ENCODE measurements around the gene VAT1. TPM values are rescaled to one million over a fixed set of nuclear protein-coding genes. Genes with fewer than 3 reads are reported as not detected.
A peak's percentile ranks its signal among the peaks of the same experiment; 100 is the strongest.

The VAT1 gene
- total and polyA plus RNA-seq, 2 of the 13 experiments (the other 11 are each of a cell fraction or from before 2014, with no cell fraction given) = 143 to 205 TPM

- no peaks in the 10 kb centered on the region for H4K20me1 ChIP-seq (ENCODE audit: insufficient read depth, low read length)
- ChIA-PET POLR2A (interaction anchor here (0.7 to 2.3 kb wide), 25 partner anchors 11 to 299 kb away, joined by 3 to 19 read pairs (median 6); partner anchors contain the start of genes BRCA1, NBR1, RPL27 and TMEM106A), CTCF (ENCODE audit: low intra/inter-chr PET ratio, low total read pairs) (no interaction called here)
- intact Hi-C loops (cut with micrococcal nuclease; ENCODE audit: unreplicated experiment) = loop anchor here (2.0 to 10.0 kb wide), 2 partner anchors 40 to 46 kb away; no protein-coding TSS in a partner anchor
- H2AFZ ChIP-seq (ENCODE audit: low read length) = no peak overlapping the region
- 40% methylated on average over 6 of the region's 6 CpGs for WGBS (ENCODE audit: low lambda C conversion rate)
- no peaks in the 10 kb centered on the region for H3K9me3 ChIP-seq (ENCODE audit: low read length)
- H3K27ac ChIP-seq (ENCODE audit: extremely low read length, insufficient read depth, low read length) = peak overlapping the region; percentile 79
- BruUV-seq (replicated peaks) = no TSS peak
- DNase-seq (ENCODE audit: low spot score) (peak; percentile 90), ATAC-seq (peak; percentile 99), FAIRE-seq (peak; percentile 97)
- peaks cover 22% of the 10 kb centered on the region for H3K4me1 ChIP-seq (ENCODE audit: insufficient read depth, low read length)
- H3K4me2 ChIP-seq (ENCODE audit: low read depth, low read length) = peak overlapping the region; percentile 67
- peak overlapping the region; percentile 35; the same call in 1 of the 2 replicates for H3K9ac ChIP-seq (ENCODE audit: insufficient read depth, low read depth, low read length)
- H3K79me2 ChIP-seq (ENCODE audit: insufficient read depth, low read length) = no peaks in the 10 kb centered on the region
- peaks cover 3 to 9% of the 10 kb centered on the region in 2 experiments; a peak in 3 of 5 replicates for H3K36me3 ChIP-seq (replicated peaks in 1 of 2; ENCODE audit: control insufficient read depth in 1 of 2, insufficient read depth in 2 of 2, low read length in 2 of 2)
- peak overlapping the region in 2 of 3 experiments; percentile 19 to 21; a peak in 2 of 6 replicates for H3K4me3 ChIP-seq (replicated peaks in 1 of 3; ENCODE audit: insufficient read depth in 1 of 3, low read depth in 2 of 3, low read length in 3 of 3)
- H3K27me3 ChIP-seq (ENCODE audit: control insufficient read depth in 1 of 2, insufficient read depth in 2 of 2, low read length in 2 of 2) = no peaks in the 10 kb centered on the region
- in situ Hi-C loops (cut with HindIII; ENCODE audit: extremely low pct_ligation_motif_present, low pct_unique_long_range_greater_than_20kb) = no loop called here
- TF ChIP-seq SKIL (CRISPR knock-in tag; IDR thresholded peaks at IDR 0.05; ENCODE audit: borderline replicate concordance) (peak; percentile 56; the same call in 1 of the 2 replicates), BRF2 (CRISPR knock-in tag; IDR thresholded peaks at IDR 0.05) (no peak), PPARG (CRISPR knock-in tag; conservative IDR thresholded peaks at IDR 0.05) (peak; percentile 72), KIAA2018 (CRISPR knock-in tag; IDR thresholded peaks at IDR 0.05; ENCODE audit: borderline replicate concordance) (no peak), SP2 (CRISPR knock-in tag; IDR thresholded peaks at IDR 0.05) (no peak), RORA (CRISPR knock-in tag; IDR thresholded peaks at IDR 0.05) (no peak), RFXANK (CRISPR knock-in tag; IDR thresholded peaks at IDR 0.05) (peak; percentile 80; the same call in 1 of the 2 replicates), ZNF576 (CRISPR knock-in tag; IDR thresholded peaks at IDR 0.05) (no peak), ZBTB7A (CRISPR knock-in tag; IDR thresholded peaks at IDR 0.05) (no peak), NONO (IDR thresholded peaks at IDR 0.05) (no peak), NONO (CRISPR knock-in tag; conservative IDR thresholded peaks at IDR 0.05) (peak; percentile 93)
Measured at GRCh38 chr17:43068570-43069367, 46.6 kb upstream of the VAT1 start.
